Parathyroid adenoma (tissue), 2 donors: ENCODE data around the gene PLSCR4.
"Not testable (repeated sequence)": the region's sequence is repeated elsewhere in the genome, so short reads cannot be mapped to it uniquely, and the experiment has no call there.

Source experiments
- H2AFZ ChIP-seq: fragments of 300-600 bp; sonication (generic); one replicate; pipeline ENCODE4 v1.7.0; 2017; ENCODE audit warnings: antibody characterized with exemption, mild to moderate bottlenecking
- H3K27ac ChIP-seq: fragments of 300-600 bp; sonication (generic); one replicate; pipeline ENCODE4 v1.7.0; 2017
- H3K27me3 ChIP-seq: fragments of 300-600 bp; sonication (generic); one replicate; pipeline ENCODE4 v1.7.0; 2017; ENCODE audit warnings: low read length; ENCODE audit not compliant: control insufficient read depth, insufficient read depth
- H3K36me3 ChIP-seq: fragments of 300-600 bp; sonication (generic); one replicate; pipeline ENCODE4 v1.7.0; 2017; ENCODE audit warnings: low read length; ENCODE audit not compliant: control insufficient read depth, insufficient read depth
- H3K4me1 ChIP-seq: fragments of 300-600 bp; sonication (generic); one replicate; pipeline ENCODE4 v1.7.0; 2017; ENCODE audit warnings: control low read depth
- H3K4me2 ChIP-seq: fragments of 300-600 bp; sonication (generic); one replicate; pipeline ENCODE4 v1.7.0; 2017; ENCODE audit warnings: low read length
- H3K4me3 ChIP-seq: fragments of 300-600 bp; sonication (generic); one replicate; pipeline ENCODE4 v1.7.0; 2017; ENCODE audit warnings: low read depth, low read length
- H3K79me2 ChIP-seq: fragments of 300-600 bp; sonication (generic); one replicate; pipeline ENCODE4 v1.7.0; 2017; ENCODE audit warnings: control low read depth
- H3K9ac ChIP-seq: fragments of 300-600 bp; sonication (generic); one replicate; pipeline ENCODE4 v1.7.0; 2017; ENCODE audit warnings: mild to moderate bottlenecking
- H3K9me3 ChIP-seq: fragments of 300-600 bp; sonication (generic); one replicate; pipeline ENCODE4 v1.7.0; 2017; ENCODE audit warnings: low read length; ENCODE audit not compliant: control insufficient read depth
- CTCF ChIP-seq: fragments of 300-600 bp; sonication (generic); IDR thresholded peaks from one replicate; pipeline ENCODE4 v1.7.0; 2017; ENCODE audit warnings: antibody characterized with exemption, mild to moderate bottlenecking
- donor health status: primary hyperparathyroidism.

PLSCR4 gene

GRCh38 chr3:146227486-146227885, 23.4 kb downstream of the PLSCR4 start:
- H3K4me1 ChIP-seq = no peaks in the 10 kb centered on the region
- H3K4me3 ChIP-seq = no peak overlapping the region
- no peak overlapping the region for H3K4me2 ChIP-seq
- TF ChIP-seq CTCF = no peak
- H3K36me3 ChIP-seq = no peaks in the 10 kb centered on the region
- H3K27ac ChIP-seq = no peak overlapping the region
- no peak overlapping the region for H3K9ac ChIP-seq
- no peaks in the 10 kb centered on the region for H3K79me2 ChIP-seq
- no peaks in the 10 kb centered on the region for H3K9me3 ChIP-seq
- no peak overlapping the region for H2AFZ ChIP-seq
- H3K27me3 ChIP-seq = no peaks in the 10 kb centered on the region

GRCh38 chr3:146226881-146227280, 24.0 kb downstream of the PLSCR4 start:
- Histone ChIP-seq H3K4me2 (no peak overlapping the region), H3K9ac (no peak overlapping the region), H3K36me3 (no peaks in the 10 kb centered on the region), H3K4me1 (no peaks in the 10 kb centered on the region), H3K4me3 (no peak overlapping the region), H3K9me3 (no peaks in the 10 kb centered on the region), H3K27ac (no peak overlapping the region), H3K79me2 (no peaks in the 10 kb centered on the region), H2AFZ (no peak overlapping the region), H3K27me3 (no peaks in the 10 kb centered on the region)
- TF ChIP-seq CTCF = no peak

GRCh38 chr3:146225458-146225857, 25.4 kb downstream of the PLSCR4 start:
- H3K27ac ChIP-seq, H2AFZ ChIP-seq: not testable (repeated sequence)

GRCh38 chr3:146223401-146224373, 27.2 kb downstream of the PLSCR4 start:
- Histone ChIP-seq H3K4me1 (no peaks in the 10 kb centered on the region), H3K9me3 (no peaks in the 10 kb centered on the region), H3K9ac (no peak overlapping the region), H3K4me2 (no peak overlapping the region), H3K36me3 (no peaks in the 10 kb centered on the region), H3K27me3 (no peaks in the 10 kb centered on the region), H3K79me2 (no peaks in the 10 kb centered on the region), H3K4me3 (no peak overlapping the region), H2AFZ (no peak overlapping the region), H3K27ac (no peak overlapping the region)
- TF ChIP-seq CTCF = no peak

More at GRCh38 chr3:146225458-146225857, 25.4 kb downstream of the PLSCR4 start:
- H3K4me2 ChIP-seq, H3K9ac ChIP-seq, H3K4me3 ChIP-seq, H3K9me3 ChIP-seq, H3K4me1 ChIP-seq, H3K36me3 ChIP-seq, H3K27me3 ChIP-seq, H3K79me2 ChIP-seq: not testable (repeated sequence)

GRCh38 chr3:146222204-146223046, 28.5 kb downstream of the PLSCR4 start:
- Histone ChIP-seq H3K9ac (no peak overlapping the region), H3K36me3 (no peaks in the 10 kb centered on the region), H2AFZ (no peak overlapping the region), H3K4me3 (no peak overlapping the region), H3K4me2 (no peak overlapping the region), H3K79me2 (no peaks in the 10 kb centered on the region), H3K27ac (no peak overlapping the region), H3K9me3 (no peaks in the 10 kb centered on the region), H3K4me1 (no peaks in the 10 kb centered on the region), H3K27me3 (no peaks in the 10 kb centered on the region)
- TF ChIP-seq CTCF = no peak
